ENCODE results near the gene GINS2.
A peak's percentile ranks its signal among the peaks of the same experiment; 100 is the strongest.

The GINS2 gene

GRCh38 chr16:85687651-85688471 lies 893 bp downstream of the GINS2 start:
- TF ChIP-seq, protein P1, sequence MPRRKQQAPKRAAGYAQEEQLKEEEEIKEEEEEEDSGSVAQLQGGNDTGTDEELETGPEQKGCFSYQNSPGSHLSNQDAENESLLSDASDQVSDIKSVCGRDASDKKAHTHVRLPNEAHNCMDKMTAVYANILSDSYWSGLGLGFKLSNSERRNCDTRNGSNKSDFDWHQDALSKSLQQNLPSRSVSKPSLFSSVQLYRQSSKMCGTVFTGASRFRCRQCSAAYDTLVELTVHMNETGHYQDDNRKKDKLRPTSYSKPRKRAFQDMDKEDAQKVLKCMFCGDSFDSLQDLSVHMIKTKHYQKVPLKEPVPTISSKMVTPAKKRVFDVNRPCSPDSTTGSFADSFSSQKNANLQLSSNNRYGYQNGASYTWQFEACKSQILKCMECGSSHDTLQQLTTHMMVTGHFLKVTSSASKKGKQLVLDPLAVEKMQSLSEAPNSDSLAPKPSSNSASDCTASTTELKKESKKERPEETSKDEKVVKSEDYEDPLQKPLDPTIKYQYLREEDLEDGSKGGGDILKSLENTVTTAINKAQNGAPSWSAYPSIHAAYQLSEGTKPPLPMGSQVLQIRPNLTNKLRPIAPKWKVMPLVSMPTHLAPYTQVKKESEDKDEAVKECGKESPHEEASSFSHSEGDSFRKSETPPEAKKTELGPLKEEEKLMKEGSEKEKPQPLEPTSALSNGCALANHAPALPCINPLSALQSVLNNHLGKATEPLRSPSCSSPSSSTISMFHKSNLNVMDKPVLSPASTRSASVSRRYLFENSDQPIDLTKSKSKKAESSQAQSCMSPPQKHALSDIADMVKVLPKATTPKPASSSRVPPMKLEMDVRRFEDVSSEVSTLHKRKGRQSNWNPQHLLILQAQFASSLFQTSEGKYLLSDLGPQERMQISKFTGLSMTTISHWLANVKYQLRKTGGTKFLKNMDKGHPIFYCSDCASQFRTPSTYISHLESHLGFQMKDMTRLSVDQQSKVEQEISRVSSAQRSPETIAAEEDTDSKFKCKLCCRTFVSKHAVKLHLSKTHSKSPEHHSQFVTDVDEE (CRISPR knock-in tag; IDR thresholded peaks at IDR 0.05) = no peak
- no peak for TF ChIP-seq TOX (CRISPR knock-in tag; IDR thresholded peaks at IDR 0.05; ENCODE audit: borderline replicate concordance)
- TF ChIP-seq ZFP3 (CRISPR knock-in tag; IDR thresholded peaks at IDR 0.05) = no peak
- no peak for TF ChIP-seq ARNTL (CRISPR knock-in tag; IDR thresholded peaks at IDR 0.05; ENCODE audit: borderline replicate concordance, low read depth)
- no peak for TF ChIP-seq PPARA (CRISPR knock-in tag; IDR thresholded peaks at IDR 0.05; ENCODE audit: borderline replicate concordance)
- no peak for TF ChIP-seq SNAI2 (CRISPR knock-in tag; IDR thresholded peaks at IDR 0.05)
- TF ChIP-seq BACH2 (CRISPR knock-in tag; IDR thresholded peaks at IDR 0.05; ENCODE audit: borderline replicate concordance) = no peak
- TF ChIP-seq, protein P2, sequence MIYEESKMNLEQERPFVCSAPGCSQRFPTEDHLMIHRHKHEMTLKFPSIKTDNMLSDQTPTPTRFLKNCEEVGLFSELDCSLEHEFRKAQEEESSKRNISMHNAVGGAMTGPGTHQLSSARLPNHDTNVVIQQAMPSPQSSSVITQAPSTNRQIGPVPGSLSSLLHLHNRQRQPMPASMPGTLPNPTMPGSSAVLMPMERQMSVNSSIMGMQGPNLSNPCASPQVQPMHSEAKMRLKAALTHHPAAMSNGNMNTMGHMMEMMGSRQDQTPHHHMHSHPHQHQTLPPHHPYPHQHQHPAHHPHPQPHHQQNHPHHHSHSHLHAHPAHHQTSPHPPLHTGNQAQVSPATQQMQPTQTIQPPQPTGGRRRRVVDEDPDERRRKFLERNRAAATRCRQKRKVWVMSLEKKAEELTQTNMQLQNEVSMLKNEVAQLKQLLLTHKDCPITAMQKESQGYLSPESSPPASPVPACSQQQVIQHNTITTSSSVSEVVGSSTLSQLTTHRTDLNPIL (CRISPR knock-in tag; IDR thresholded peaks at IDR 0.05; ENCODE audit: low read depth) = no peak
- no peak for TF ChIP-seq ZNF8 (CRISPR knock-in tag; IDR thresholded peaks at IDR 0.05)
- no peak for TF ChIP-seq ZNF70 (CRISPR knock-in tag; IDR thresholded peaks at IDR 0.05)
- TF ChIP-seq ZFP30 (CRISPR knock-in tag; IDR thresholded peaks at IDR 0.05) = no peak
- TF ChIP-seq, protein P3, sequence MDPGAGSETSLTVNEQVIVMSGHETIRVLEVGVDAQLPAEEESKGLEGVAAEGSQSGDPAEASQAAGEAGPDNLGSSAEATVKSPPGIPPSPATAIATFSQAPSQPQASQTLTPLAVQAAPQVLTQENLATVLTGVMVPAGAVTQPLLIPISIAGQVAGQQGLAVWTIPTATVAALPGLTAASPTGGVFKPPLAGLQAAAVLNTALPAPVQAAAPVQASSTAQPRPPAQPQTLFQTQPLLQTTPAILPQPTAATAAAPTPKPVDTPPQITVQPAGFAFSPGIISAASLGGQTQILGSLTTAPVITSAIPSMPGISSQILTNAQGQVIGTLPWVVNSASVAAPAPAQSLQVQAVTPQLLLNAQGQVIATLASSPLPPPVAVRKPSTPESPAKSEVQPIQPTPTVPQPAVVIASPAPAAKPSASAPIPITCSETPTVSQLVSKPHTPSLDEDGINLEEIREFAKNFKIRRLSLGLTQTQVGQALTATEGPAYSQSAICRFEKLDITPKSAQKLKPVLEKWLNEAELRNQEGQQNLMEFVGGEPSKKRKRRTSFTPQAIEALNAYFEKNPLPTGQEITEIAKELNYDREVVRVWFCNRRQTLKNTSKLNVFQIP (CRISPR knock-in tag; IDR thresholded peaks at IDR 0.05; ENCODE audit: borderline replicate concordance, low read depth) = no peak
- ATAC-seq = peak; percentile 3

DNA sequence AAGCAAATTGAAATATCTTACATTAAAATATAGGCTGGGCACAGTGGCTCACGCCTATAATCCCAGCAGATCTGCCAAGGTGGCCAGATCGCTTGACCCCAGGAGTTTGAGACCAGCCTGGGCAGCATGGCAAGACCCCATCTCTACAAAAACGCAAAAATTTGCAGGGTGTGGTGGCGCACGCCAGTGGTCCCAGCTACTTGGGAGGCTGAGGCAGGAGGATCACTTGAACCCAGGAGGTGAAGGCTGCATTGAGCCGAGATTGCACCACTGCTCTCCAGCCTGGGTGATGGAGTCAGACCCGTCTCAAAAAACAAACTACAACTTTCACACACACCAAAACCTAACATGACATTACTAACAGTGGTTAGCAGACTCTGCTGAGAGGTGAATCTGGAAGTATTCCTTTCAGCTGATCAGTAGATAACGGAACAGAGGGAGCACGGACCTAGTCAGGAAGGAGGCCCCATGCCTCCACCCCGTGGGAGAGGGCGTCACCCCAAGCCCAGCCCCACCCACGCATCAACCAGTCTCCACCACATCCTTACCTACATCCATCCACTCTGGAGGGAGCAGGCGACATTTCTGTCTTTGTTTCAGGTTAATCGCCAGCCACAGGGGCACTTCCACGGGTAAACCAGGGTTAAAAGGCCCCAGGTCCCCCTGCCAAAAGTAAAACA lies 1.7 kb downstream of the GINS2 start:
- ATAC-seq = no peak

More for the DNA sequence above, 1.7 kb downstream of the GINS2 start:
- TF ChIP-seq CSRNP3 (CRISPR knock-in tag; IDR thresholded peaks at IDR 0.05) (no peak), ARNTL (CRISPR knock-in tag; IDR thresholded peaks at IDR 0.05; ENCODE audit: borderline replicate concordance, low read depth) (no peak), ZNF8 (CRISPR knock-in tag; IDR thresholded peaks at IDR 0.05) (no peak), ZNF565 (CRISPR knock-in tag; conservative IDR thresholded peaks at IDR 0.05; ENCODE audit: low read depth) (no peak), TOX (CRISPR knock-in tag; IDR thresholded peaks at IDR 0.05; ENCODE audit: borderline replicate concordance) (no peak), ZC3H10 (CRISPR knock-in tag; IDR thresholded peaks at IDR 0.05) (no peak), PPARA (CRISPR knock-in tag; IDR thresholded peaks at IDR 0.05; ENCODE audit: borderline replicate concordance) (no peak), OSR1 (CRISPR knock-in tag; IDR thresholded peaks at IDR 0.05) (no peak), ZFP3 (CRISPR knock-in tag; IDR thresholded peaks at IDR 0.05) (no peak), PATZ1 (CRISPR knock-in tag; IDR thresholded peaks at IDR 0.05; ENCODE audit: borderline replicate concordance) (no peak), ZFP30 (CRISPR knock-in tag; IDR thresholded peaks at IDR 0.05) (no peak), ISL1 (CRISPR knock-in tag; IDR thresholded peaks at IDR 0.05) (no peak), BACH2 (CRISPR knock-in tag; IDR thresholded peaks at IDR 0.05; ENCODE audit: borderline replicate concordance) (no peak)
- TF ChIP-seq, protein P3 (CRISPR knock-in tag; IDR thresholded peaks at IDR 0.05; ENCODE audit: borderline replicate concordance, low read depth) = no peak
